Stromal cell of bone marrow (primary cell): Measurements from ENCODE around the gene COL2A1.
A peak's percentile ranks its signal among the peaks of the same experiment; 100 is the strongest.

ENCODE experiments used
- DNase-seq: peaks from one replicate; pipeline ENCODE4 v3.0.0-alpha.2; 2012; ENCODE audit warnings: low read depth

The COL2A1 gene

DNA sequence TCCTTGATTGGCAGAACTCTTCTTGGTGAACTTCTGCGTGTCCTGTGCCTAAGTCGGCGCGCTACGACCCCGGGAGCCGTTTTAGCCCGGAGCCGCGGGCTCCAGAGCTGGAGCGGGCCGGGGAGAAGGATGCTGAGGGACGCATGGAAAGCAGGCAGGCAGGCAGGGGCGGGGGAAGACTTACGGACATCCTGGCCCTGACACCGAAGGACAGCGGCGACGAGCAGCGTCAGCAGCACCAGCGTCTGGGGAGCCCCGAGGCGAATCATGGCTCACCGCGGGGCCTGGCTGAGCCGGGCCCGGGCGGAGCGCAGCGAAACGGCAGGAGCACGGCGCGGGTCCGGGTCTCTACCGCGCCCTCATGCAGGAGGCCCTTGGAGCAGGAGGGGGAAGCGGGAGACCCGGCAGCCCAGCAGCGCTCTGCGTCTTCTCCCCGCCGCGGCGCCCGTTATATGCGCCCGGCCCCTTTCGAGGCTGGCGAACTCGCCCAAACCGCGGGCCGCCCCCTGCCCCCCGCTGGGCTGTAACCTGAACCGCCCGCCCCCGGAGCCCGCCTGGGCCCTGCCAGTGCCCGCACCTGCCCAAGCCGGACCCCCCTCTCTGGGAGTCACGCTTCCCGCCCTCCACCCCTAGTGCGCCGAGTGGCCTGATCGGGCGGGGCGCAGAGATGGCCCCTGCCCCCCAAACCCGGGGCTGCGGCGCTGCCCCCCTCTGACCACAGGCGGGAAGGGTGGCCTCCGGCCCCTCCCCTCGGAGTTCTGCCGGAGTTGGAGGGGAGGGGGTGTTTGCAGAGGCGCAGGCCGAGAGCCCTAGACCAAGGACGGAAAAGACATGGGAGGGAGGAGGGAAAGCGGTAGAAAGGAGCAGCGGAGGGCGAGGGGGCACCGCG lies at the start of gene COL2A1:
Gene COL2A1, minus strand, starts transcription at position 424 of the 889 bp plus-strand sequence. Its CDS starts 155 bp downstream, at position 269.
- no peak for DNase-seq

DNA sequence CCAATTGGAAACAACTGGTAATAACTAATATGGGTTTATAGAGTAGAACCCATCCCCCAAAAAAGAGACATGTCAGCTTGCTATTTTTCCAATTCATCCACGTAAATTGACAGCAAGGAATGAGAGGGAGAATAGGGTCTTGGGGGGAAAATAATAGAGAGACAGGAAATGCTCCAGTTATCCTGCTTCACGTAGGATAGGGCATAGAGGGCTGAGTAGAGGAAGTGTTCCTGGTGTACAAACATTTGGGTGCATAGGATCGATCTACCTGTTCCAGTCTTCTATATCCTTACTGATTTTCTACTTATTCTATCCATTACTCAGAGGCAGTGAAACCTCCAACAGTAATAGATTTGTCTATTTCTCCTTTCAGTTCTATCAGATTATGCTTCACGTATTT lies 49.6 kb upstream of the COL2A1 start:
- no peak for DNase-seq

GRCh38 chr12:48053122-48053521 lies 48.8 kb upstream of the COL2A1 start:
- no peak for DNase-seq

DNA sequence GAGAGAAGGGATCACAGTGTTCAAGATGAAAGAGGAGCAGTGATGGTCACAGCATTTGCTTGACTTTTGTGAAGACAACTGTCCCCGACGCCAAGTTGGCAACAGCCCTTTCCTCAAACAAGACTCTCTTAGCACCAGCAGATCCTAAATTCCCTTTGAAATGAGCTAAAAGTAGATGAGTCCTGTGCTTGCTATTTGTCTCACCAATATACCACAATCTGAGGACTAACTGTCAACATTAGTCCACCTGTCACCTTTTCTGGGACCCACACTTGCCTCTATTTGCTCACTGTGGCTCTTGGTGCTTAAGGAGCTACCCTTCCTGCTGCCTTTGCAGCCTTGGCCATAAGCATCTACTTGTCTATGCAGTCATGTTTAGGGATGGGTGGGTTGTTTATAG lies 47.4 kb upstream of the COL2A1 start:
- DNase-seq: no peak

- no peak for DNase-seq
These were observed 45.9 kb upstream of the COL2A1 start for GRCh38 chr12:48050174-48050573.

- no peak for DNase-seq
These were observed 41.8 kb upstream of the COL2A1 start for GRCh38 chr12:48045965-48046518.

DNA sequence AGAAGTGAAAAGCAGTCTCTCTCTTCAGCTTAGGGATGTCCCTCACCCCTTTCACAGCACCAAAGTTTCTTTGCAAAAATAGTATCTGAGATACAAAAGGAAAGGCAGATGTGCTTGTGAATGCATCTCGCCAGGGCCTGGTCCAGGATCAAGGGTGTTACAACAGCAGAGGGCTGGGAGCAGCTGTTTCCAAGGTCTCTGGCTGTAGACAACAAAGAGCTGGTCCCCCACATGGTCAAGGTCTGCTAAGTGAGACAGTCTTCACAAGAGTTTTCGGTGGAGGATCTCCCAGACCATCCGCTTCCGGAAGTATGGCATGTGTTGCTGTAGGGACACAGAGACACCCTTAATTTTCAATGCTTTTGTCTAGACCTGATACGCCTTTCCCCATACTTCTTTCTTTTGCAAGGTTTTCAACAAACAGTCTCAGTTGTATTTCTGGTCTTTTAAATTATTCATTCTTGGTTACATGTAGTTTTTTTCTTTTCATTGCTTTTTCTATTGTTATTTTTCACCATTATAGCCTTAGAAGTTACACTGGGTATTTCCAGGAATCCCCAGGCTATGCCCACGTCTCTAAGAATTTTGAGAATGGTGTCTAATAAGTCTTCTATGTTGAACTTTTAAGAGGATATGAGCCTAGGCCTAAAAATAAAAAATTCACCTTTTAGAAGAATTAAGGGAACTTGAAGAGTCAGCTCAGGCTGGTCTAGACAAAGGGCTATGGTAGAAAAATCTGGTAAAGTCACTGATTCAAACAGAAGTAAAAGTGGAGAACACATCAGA lies 41.0 kb upstream of the COL2A1 start:
- no peak for DNase-seq

DNA sequence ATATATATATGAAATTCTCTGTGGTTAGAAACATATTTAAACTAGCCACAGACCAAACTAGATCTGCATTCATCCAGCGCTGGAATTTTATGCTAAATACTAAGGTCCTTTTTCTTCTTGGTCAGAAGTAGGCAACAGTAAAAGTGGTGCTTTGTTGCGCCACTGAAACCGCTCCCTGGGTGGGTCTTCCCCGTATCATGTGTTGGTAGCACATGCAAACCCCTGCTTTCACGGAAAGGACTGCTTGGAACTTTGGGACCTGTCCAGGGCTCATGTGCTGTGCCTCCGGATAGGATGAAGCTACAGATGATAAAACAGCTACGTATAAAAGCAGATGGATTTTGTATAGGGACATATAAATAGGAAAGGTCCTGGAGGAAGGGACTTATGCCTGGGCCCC lies 40.1 kb upstream of the COL2A1 start:
- no peak for DNase-seq

GRCh38 chr12:48043771-48044170 lies 39.5 kb upstream of the COL2A1 start:
- no peak for DNase-seq

DNA sequence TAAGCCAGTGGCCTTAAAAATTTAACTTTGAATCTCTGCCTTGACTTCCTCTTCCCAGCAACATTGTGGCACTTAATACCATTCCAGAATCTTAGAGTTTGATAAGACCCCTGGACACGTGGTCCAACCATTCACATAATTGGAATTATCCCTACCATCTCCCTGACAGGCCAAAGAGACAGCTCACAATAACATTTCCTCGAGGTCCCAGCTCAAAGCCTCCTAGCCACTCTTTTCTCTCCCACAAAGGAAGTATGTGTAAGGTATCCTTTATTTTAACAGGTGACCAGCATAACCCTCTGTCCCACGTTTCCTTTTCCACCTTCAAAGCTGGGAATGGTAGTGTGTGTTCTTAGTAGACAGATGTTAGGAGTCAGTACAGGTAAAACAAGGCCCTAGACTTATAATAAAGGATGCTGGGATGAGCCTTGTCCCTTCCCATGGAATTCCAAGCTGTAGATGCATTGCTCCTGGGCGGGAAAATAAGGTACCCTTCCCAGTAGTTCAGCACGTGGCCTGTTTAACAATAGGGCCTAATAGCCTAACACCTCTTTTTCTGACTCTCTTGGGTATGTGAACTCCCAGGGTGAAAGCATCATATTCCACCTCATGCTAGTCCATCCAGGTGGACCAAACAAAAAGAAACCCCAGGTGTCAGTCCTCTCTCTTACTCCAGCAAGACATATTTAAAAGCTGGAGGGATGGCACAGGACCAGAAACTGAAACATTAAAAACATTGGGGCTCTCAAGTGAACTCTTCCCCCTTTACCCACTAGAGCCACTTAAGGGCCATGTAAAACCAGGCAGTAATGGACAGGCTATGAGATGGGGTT lies 37.5 kb upstream of the COL2A1 start:
- no peak for DNase-seq

GRCh38 chr12:48040354-48040753 lies 36.1 kb upstream of the COL2A1 start:
- DNase-seq: no peak

DNA sequence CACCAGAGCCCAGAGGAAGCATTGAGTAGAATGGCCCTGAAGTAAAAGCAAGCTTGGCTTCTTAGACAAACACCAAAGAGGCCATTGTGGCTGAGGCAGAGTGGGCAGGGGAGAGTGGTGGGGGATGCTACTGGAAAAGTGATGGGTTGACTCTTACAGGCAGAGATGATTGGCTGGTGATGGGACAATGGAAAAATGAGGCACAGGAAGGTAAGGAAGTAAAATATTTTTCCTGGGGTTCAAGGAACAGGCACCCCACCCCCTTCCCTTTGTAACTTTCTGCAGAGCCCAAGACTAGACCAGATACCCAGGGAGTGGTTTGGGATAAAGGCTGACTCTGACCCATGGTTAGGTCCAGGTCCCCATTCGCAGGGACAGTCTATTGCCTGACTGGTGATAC lies 34.9 kb upstream of the COL2A1 start:
- no peak for DNase-seq

DNA sequence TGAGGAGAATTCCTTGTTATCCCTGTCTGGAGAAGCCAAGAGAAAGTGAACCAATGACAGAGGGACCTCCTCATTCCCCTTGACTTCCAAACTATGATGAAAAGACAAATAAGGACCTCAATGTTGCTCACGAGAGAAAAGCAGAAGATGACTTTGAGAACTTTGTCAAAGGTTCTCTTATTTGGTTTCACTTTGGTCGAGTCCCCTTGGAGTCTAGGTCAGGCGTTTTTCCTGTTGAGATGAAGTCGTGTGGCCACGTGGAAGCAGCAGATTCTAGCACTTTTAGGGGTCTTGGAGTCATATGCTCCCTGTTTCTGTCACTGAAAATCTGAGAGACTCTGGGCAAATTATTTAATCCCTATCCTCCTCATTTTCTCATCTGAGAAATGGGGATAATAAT lies 33.8 kb upstream of the COL2A1 start:
- no peak for DNase-seq

- no peak for DNase-seq
These were observed 33.1 kb upstream of the COL2A1 start for GRCh38 chr12:48037267-48037915.

GRCh38 chr12:48036818-48037217 lies 32.5 kb upstream of the COL2A1 start:
- no peak for DNase-seq

GRCh38 chr12:48034835-48035805 lies 30.8 kb upstream of the COL2A1 start:
- DNase-seq: no peak

DNA sequence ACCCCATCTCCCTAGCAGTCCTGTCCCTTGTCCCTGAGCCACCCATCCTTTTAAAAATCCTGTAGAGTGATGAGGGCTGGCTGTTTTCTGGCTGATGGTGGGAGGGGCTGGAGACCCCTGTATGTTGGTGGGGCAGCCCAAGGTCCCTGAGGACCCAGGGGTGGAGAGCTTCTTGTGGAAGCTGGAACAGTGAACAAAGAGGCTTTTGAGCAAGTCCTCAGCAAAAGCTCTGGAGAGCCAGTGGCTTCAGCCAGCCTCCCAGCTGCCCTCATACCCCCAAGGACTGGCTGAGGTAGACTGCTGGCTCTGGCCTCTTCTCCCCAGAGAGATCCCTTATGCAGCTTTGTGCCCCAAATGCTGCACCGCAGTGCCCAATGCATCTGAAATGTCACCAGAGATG lies 29.2 kb upstream of the COL2A1 start:
- DNase-seq: no peak

DNA sequence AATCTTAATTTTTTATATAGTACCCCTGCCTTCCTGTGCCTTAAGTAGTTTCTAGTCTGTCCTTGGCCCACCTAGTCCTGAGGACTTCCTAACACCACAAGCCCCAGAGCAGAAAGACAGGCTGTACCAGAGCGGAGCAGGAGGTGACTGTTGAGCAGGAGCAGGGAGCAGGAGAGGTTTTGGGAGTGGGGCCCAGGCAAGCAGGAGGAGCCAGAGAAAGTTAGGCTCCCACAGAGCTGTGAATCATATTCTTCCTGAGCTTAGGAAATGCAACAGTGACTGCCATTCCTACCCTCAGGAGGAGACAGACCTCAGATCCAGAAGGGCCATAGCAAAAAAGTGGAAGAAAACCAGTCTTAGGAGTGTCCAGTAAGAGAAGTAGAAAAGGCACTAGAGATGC lies 28.3 kb upstream of the COL2A1 start:
- DNase-seq: peak; percentile 0

DNA sequence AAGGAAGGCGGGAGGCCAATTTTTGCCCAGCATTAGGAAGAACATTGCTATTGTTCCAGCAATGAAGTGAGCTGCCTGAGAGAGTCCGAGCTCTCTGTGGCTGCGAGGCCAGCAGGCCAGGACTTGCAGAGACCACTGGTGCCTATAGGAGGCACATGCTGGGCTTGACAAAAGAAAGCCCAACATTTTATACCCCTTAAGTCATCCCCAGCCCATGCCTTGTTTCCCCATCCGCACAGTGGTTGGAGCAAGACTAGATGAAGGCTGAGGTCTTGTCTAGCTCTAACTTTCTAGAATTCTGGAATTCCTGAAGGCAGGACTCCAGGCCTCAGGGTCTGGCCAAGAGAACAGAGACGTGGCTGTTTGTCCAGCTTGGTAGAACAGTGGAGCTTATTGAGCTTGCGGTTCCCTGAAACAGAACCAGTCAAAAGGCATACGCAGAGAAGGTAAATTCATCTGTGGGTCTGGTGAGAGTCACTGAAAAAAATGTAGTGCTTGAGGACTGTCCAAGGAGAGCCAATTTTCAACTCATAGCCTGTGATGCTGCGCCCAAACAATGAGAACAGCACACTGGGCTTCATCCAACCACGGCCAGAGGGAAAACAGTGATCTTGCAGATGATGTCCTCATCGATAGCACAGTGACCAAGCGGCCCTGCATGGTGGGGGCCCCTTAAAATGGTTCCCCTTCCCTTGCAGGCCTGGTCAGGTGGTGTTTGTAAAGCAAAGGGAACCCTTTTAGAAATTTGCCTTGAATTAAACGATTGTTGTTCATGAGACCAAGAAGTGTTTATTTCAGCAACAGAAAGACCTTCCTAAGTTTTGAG lies 27.1 kb upstream of the COL2A1 start:
- no peak for DNase-seq
